GM18867 (cell line): ENCODE data around the gene PINLYP.
A peak's percentile ranks its signal among the peaks of the same experiment; 100 is the strongest.
"Not testable (repeated sequence)": the region's sequence is repeated elsewhere in the genome, so short reads cannot be mapped to it uniquely, and the experiment has no call there.

Experiments used
- ATAC-seq: cut with Tn5 transposase; IDR thresholded peaks from one replicate; pipeline ENCODE4 v1.9.1; 2021; ENCODE audit warnings: mild to moderate bottlenecking, moderate library complexity; ENCODE audit not compliant: unreplicated experiment

The PINLYP gene

GRCh38 chr19:43575955-43576878 is 616 bp downstream of the PINLYP start:
- ATAC-seq, result no peak

- ATAC-seq, result no peak
These were observed 3.2 kb downstream of the PINLYP start for GRCh38 chr19:43578787-43579186.

GRCh38 chr19:43581467-43581866 is 5.9 kb downstream of the PINLYP start:
- ATAC-seq, result no peak

GRCh38 chr19:43582495-43582894 is 6.9 kb downstream of the PINLYP start:
- no peak for ATAC-seq

- ATAC-seq, result no peak
These were observed 8.9 kb downstream of the PINLYP start for GRCh38 chr19:43584484-43584883.

GRCh38 chr19:43586346-43586745 is 10.7 kb downstream of the PINLYP start:
- ATAC-seq, result no peak

GRCh38 chr19:43587029-43587428 is 11.4 kb downstream of the PINLYP start:
- ATAC-seq, result not testable (repeated sequence)

- ATAC-seq, result no peak
These were observed 13.7 kb downstream of the PINLYP start for GRCh38 chr19:43589277-43589676.

- no peak for ATAC-seq
These were observed 14.1 kb downstream of the PINLYP start for GRCh38 chr19:43589678-43590077.

GRCh38 chr19:43591904-43592772 is 16.5 kb downstream of the PINLYP start:
- ATAC-seq, result no peak

- no peak for ATAC-seq
These were observed 17.3 kb downstream of the PINLYP start for GRCh38 chr19:43592800-43593350.

- no peak for ATAC-seq
These were observed 18.6 kb downstream of the PINLYP start for GRCh38 chr19:43594081-43594697.

GRCh38 chr19:43594710-43595604 is 19.4 kb downstream of the PINLYP start:
- no peak for ATAC-seq

GRCh38 chr19:43595605-43595998 is 20.0 kb downstream of the PINLYP start:
- no peak for ATAC-seq

- peak; percentile 85 for ATAC-seq
These were observed 20.6 kb downstream of the PINLYP start, which contains the start of the genes IRGQ and ZNF576 for GRCh38 chr19:43595999-43596841. Gene IRGQ (minus strand): TSS chr19:43596134. CDS start chr19:43595338, 796 bp downstream. Gene ZNF576 (plus strand): TSS chr19:43596595. CDS start chr19:43597109, 514 bp downstream.

- ATAC-seq, result no peak
These were observed 21.4 kb downstream of the PINLYP start for GRCh38 chr19:43596842-43597461.

- ATAC-seq, result no peak
These were observed 22.3 kb downstream of the PINLYP start for GRCh38 chr19:43597876-43598275.
